ENCODE data around the gene GUCY1A1. TPM values are rescaled to one million over a fixed set of nuclear protein-coding genes. Genes with fewer than 3 reads are reported as not detected.

Gene GUCY1A1
- total RNA-seq, 1 experiment from 2014 or later, result 25.7 TPM

DNA sequence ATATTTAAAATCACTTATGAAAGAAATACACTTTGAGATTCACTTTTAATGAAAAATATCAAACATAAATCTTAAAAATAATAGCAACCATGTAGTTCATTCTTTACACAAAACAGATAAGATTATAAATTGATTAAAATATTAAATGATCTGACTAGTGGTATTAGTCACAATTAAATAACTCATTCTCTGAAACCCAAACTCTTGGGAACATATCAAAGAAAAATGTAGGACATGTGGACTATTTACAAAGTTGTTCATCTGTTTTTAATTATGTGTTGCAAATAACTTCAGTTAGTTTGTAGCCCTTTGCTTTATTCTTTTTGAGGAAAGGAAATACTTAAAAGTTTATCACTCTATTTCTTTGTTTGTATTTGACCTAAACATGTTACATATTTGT, 9.5 kb upstream of the GUCY1A1 start:
- in situ Hi-C loops (cut with HindIII; ENCODE audit: low sequenced_read_pairs), result no loop called here
- no peak for DNase-seq (ENCODE audit: low spot score)

DNA sequence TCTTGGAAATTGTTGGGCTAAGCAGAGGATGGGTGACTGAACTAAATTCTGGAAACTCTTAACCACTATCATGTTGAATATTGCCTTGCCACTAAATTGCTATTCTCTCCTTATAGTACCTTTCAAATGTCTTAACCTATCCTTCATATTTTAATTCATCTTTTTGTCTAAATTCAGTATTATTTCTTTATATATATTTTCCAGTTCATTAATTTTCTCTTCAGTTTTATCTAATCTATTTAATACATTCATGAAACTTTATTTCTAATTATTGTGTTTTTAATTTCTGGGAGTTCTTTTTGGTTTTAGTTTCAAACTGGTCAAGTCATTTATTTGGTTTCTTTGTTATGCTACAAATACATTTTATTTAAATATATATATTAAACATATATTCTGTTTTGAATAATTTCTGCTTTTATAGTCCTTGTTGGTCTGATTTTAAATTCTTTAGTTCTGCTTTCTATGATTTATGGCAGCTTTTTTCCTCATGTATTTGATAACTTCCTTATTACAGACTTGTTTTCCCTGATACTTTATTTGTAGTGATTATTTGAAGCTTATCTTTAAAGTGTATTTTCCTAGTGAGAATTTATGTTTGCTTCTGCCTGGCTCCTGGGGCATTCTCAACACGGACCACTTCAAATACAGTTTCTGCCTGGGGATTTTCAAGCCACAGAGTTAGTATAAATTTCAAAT, 8.5 kb upstream of the GUCY1A1 start:
- DNase-seq (ENCODE audit: low spot score), result no peak
- in situ Hi-C loops (cut with HindIII; ENCODE audit: low sequenced_read_pairs), result no loop called here

DNA sequence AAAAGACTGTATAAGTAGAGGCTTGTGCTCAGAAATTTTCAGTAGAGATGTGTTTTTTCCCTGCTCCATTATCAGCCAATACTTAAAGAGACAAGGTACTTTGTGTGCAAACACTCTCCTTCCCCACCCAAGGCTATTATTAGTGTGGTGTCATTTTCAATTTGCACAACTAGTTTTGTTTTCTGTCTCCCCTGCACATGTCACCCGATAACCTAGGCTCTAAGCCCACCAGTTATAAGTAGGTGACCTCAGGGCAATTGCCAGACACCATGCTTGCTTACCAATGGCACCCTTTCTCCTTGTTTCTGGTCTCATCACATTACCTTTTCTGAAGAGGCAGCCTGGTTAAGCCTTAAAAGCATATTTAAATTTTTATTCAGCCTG, 8.0 kb upstream of the GUCY1A1 start:
- no peak for DNase-seq (ENCODE audit: low spot score)
- in situ Hi-C loops (cut with HindIII; ENCODE audit: low sequenced_read_pairs), result no loop called here

DNA sequence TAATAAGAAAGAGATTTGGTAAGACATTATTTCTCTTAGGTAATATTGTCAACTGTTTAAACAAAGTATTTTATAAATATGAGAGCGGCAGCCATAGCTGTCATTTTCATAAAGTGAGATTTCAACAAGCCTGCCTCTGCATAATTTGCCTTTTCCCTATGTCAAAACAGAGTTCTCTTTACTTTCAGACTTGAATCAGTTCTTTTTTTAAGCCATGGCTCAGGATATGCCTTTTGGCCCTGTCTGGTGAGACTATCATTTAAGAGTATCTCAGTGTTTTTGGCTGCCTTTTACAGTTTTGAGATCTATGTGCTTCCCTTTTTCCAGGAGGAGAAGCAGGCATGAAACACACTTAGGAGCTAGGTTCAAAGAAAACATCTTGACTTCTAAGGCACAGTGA, 7.5 kb upstream of the GUCY1A1 start:
- in situ Hi-C loops (cut with HindIII; ENCODE audit: low sequenced_read_pairs), result no loop called here
- DNase-seq (ENCODE audit: low spot score), result no peak

DNA sequence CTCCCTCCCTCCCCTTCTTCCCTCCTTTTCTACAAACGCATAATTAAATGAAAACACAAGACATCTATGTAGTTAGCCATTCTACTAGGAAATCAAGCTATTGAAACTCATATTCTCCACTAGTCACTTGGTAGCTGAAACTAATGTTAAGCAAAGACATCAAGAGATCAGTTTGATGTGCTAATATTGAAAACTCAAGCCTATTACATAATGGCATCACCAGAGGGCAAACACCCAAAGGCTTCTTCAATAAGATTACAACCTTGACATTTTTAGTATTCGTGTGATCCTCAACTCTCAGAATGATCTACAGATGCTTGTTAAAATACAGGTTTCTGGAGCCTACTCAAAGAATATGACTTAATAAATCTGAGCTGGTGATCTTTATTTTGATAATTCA, 6.2 kb upstream of the GUCY1A1 start:
- in situ Hi-C loops (cut with HindIII; ENCODE audit: low sequenced_read_pairs), result no loop called here
- DNase-seq (ENCODE audit: low spot score), result no peak

DNA sequence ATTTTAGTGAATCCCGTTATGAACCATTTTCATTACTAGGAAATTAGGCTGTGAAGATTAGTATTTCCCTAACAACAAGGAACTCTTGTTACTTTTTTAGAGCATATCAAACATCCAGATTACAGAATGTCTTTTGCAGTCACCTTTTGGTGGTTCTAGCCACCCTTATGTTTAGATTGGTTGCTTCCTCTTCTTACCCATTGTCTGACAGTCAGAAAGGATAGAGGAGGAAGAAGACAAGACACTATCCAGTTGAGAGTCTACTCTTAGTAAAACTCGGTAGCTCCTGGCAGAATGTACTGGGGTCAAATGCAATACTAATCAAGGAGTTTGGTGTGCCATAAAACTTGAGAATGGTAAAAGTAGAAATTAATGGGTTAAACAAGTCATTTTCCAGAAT, 1.6 kb upstream of the GUCY1A1 start:
- DNase-seq (ENCODE audit: low spot score), result no peak
- in situ Hi-C loops (cut with HindIII; ENCODE audit: low sequenced_read_pairs), result no loop called here

DNA sequence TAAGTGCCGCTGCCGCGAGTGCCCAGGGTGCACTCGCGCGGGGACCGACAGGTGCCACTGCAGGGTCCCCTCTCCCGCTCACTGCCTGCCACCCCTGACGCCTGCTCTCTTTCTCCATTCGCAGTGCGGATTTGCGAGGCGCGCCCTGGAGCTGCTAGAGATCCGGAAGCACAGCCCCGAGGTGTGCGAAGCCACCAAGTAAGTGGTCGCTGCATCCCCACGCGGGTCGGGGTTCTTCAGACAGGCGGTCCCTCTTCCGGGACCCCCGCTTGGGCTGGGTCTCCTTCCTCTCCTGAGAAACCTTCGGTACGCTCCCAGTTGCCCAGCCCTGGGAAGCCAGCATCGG, 547 bp downstream of the GUCY1A1 start:
- in situ Hi-C loops (cut with HindIII; ENCODE audit: low sequenced_read_pairs), result no loop called here

DNA sequence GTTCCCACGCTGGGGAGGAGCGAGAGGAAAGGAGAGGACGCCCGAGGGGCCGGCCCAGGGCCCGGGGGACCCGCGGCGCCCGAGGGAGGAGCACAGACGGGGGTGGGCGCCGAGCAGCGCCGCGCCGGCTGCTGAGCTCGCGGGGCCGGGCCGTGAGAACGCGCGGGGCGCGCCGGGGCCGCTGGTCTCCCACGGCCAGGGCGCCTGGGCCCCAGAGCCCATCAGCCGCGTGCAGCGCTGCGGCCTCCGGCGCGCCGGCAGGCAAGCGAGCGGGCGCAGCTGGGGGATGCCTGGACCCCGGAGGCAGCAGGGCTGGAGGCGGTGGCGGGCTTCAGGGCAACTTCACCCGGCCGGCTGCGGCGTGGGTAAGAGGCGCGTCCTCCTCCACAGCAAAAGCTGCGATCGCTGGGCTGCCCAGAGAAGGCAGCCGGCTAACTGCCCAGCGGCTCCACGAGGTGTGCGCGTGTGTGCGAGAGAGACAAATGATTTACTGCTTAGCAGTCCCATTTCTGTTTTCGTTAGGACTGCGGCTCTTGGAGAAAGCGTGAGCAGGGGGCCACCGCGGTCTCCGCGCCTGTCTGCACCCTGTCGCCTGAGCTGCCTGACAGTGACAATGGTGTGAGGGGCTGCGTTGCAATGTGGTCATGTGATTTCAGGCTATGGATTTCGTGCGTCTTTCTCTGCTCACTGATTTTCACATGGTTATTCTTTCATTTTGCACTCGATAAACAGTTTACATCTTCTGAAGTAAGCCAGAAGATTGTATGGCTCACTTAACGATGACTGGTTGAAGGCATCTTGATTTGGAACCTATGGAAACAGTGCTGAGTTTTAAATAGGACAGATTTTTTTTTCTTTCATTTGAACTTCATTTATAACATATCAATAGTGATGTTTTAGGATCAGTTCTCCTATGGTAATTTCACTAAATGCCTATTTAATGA, 1.2 kb downstream of the GUCY1A1 start:
- DNase-seq (ENCODE audit: low spot score), result no peak
- in situ Hi-C loops (cut with HindIII; ENCODE audit: low sequenced_read_pairs), result no loop called here

More for the DNA sequence above, 547 bp downstream of the GUCY1A1 start:
- DNase-seq (ENCODE audit: low spot score), result no peak

DNA sequence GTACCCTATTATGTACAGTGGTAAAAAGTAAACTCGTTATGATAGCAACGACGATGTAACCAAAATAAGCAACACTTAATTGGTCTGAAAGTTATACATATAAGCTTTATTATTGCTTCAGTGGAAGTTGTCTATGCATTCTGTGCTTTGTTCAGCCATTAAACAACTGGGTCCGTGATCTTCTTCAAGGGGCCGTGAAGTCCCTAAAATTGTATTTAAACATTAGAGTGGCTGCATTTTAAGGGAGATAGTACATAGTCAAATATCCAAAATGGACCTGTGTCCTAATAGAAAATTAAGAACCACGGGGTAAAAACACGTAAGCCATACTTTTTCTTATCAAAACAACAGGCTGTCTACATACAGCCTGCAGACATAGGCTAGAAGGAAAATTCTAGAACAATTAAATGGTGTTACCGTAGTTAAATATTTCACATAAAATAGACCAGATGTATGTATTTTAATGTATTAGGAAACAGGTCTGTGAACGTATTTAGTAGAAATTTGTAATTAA, 2.1 kb downstream of the GUCY1A1 start:
- DNase-seq (ENCODE audit: low spot score), result no peak
- in situ Hi-C loops (cut with HindIII; ENCODE audit: low sequenced_read_pairs), result no loop called here

DNA sequence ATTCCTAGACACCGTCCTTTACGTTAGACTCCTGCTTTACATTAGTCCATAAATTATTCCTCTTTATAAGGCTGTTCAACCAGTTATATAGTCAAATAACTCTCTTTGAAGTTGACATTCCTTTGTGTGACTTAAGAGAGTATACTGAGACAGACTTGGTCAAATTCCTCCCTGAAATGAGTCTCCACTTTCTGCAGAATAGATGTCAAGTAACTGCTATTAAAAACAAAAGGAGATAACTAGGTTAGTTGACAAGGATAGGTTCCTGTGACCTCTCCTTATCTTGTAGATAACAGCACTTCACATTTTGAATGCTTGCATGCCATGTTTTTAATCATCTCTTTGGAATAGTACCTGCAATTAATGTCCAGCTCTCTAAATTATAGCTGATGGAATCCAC, 5.7 kb downstream of the GUCY1A1 start:
- in situ Hi-C loops (cut with HindIII; ENCODE audit: low sequenced_read_pairs), result no loop called here

DNA sequence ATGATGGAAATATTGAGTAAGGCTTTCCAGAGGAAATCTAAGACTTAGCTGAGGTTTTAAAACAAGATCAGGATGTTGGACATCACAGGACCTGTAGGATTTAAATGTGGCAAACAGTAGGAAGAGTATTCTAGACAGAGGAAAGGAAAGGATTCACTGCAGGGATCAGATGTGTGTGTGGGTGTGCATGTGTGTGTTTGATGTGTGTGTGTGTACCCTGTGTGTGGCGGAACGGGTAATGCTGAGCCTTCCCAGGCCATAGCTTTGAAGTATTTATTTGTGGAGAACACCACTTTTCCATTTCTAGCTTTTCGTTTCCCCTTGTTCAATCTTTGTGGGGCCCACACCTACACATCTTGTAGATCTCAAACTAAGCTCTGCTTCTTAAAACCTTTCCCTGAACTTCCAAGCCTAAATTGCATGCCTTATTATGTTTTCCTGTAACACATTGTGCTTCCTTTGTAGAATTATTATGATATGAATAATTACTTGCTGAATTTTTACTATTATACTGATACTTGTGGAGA, 6.9 kb downstream of the GUCY1A1 start:
- in situ Hi-C loops (cut with HindIII; ENCODE audit: low sequenced_read_pairs), result no loop called here

More for the DNA sequence above, 5.7 kb downstream of the GUCY1A1 start:
- no peak for DNase-seq (ENCODE audit: low spot score)

DNA sequence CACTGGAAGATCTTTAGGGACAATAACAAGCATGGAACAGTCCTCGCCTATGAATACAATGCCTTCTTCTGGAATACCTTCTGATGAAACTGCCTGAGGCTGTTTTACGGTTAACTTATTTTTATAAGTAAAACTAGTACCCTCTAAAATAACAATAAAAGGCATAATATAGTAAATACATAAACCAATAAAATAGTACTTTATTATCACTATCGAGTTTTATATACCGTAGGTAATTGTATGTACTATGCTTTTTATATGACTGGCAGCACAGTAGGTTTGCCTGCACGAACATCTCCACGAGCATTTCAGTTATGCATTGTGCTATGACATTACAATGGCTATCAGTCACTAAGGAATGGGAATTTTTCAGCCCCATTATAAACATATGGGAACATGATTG, 8.0 kb downstream of the GUCY1A1 start:
- in situ Hi-C loops (cut with HindIII; ENCODE audit: low sequenced_read_pairs), result no loop called here

More for the DNA sequence above, 6.9 kb downstream of the GUCY1A1 start:
- no peak for DNase-seq (ENCODE audit: low spot score)

DNA sequence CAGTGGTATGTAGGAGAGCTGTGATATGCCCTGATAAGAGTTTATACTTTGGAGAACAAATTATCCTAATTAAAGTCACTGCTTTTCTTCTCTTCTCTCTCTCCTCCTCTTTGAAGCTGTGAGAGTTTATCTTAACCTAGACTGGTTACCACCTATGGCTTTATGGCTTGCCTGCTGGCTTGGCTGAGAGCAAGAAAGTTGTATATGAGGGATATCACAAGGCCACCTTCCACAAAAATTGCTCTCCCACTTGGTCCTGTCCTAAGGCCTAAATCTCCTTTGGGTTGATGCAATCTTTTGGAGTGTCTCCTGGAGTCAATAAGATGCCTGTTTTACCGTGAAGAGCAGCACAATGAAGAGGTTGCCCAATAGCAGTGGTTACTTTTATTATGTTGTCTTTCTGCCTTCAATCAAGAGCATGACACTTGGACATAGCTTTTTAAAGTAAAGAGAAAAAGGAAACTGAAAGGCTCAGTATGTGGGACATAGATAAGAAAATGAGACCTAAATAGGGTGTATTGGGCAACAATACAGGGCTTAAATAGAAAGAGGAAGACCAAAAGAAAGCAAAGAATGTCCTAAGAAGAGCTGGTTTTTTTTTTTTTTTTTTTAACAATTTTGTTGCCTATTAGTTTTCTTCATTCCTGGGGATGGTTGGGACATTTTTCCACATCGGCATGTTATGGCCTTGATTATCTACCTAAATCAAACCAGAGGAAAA, 9.2 kb downstream of the GUCY1A1 start:
- in situ Hi-C loops (cut with HindIII; ENCODE audit: low sequenced_read_pairs), result no loop called here
- no peak for DNase-seq (ENCODE audit: low spot score)

More for the DNA sequence above, 8.0 kb downstream of the GUCY1A1 start:
- DNase-seq (ENCODE audit: low spot score), result no peak

DNA sequence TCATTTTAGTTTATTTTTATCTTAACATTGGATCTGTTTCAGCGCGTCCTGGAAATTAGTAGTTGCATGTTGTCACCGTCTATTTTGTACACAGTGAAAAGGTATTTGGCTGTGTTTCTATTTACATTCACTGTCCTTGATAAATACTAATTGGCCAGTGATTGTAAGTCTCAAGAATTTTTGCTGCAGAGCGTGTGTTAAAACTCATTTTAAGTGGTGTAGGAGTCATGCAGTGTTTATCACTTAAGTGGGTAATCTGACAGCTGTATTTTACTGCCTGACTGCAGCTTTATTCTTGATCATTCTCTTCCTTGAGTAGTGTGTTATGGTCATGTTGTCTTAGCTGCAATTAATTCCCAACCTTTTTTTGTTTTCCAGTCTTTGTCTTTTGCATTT, 9.8 kb downstream of the GUCY1A1 start:
- no peak for DNase-seq (ENCODE audit: low spot score)
- in situ Hi-C loops (cut with HindIII; ENCODE audit: low sequenced_read_pairs), result no loop called here

DNA sequence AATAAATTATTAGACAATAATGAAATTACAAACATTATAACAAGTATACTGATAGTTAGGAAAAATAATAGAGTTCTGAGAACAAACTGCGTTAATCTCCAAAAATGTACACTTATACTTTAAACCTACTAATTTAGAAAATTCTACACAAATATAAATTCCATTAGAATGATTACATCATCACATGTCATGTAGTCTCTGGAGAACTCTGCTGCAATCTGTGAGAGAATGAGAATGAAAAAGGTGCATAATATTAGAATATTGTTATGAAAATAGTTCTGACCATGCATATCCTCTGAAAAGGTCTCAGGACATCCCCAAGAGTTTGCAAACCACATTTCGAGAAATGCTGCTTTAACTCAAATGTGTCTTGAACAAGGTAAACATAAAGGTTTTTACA, 11.4 kb downstream of the GUCY1A1 start:
- in situ Hi-C loops (cut with HindIII; ENCODE audit: low sequenced_read_pairs), result no loop called here

DNA sequence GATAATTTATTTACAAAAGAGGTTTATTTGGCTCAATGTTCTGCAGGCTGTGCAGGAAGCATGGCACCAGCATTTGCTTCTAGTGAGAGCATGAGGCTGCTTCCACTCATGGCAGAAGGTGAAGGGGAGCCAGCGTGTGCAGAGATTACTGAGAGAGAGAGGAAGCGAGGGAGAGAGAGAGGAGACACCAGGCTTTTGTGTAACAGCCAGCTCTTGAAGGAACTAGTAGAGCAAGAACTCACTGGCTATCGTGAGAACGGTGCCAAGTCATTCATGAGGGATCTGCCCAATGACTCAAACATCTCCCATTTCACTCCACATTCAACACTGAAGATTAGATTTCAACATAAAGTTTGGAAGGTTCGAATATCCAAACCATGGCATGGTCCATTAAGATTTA, 12.7 kb downstream of the GUCY1A1 start:
- in situ Hi-C loops (cut with HindIII; ENCODE audit: low sequenced_read_pairs), result no loop called here
- DNase-seq (ENCODE audit: low spot score), result no peak

More for the DNA sequence above, 11.4 kb downstream of the GUCY1A1 start:
- DNase-seq (ENCODE audit: low spot score), result no peak

DNA sequence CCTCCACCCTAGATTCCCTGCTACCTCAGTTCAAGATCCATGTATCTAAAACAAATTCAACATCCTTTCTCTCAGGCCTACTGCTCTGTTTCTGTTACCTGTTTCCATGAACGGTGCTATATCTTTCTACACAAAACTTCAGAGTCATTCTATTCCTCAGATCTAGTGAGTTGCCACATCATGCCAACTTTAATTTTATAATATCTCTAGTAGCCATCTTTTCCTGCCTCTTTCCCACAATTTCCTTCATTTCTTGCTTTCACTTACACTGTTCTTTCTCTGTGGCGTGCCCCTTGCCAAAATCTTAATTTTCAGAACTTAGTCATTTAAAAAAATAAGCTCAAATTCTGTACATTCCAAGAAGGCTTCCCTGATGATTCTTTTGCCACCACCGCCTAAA, 15.2 kb downstream of the GUCY1A1 start:
- DNase-seq (ENCODE audit: low spot score), result no peak
- in situ Hi-C loops (cut with HindIII; ENCODE audit: low sequenced_read_pairs), result no loop called here

DNA sequence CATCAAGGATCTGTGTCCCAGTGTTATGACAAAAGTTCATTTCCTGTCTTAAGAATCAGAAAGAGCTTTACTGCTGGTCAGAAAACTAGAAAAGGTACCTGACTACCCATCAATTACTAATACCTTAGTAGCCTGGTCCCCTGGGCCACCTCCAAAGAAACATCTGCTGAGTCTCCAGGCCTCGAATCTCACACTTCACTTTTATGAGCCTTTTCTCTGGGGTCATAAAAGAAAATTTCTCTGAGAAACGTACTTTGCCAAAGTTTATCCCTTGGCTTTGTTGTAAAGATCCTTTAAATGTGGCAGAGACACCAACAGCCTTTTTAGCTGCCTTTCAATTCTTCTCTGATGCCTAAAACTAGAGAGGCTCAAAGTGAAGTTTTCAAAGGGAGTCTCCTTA, 17.8 kb downstream of the GUCY1A1 start:
- DNase-seq (ENCODE audit: low spot score), result no peak
- in situ Hi-C loops (cut with HindIII; ENCODE audit: low sequenced_read_pairs), result no loop called here

DNA sequence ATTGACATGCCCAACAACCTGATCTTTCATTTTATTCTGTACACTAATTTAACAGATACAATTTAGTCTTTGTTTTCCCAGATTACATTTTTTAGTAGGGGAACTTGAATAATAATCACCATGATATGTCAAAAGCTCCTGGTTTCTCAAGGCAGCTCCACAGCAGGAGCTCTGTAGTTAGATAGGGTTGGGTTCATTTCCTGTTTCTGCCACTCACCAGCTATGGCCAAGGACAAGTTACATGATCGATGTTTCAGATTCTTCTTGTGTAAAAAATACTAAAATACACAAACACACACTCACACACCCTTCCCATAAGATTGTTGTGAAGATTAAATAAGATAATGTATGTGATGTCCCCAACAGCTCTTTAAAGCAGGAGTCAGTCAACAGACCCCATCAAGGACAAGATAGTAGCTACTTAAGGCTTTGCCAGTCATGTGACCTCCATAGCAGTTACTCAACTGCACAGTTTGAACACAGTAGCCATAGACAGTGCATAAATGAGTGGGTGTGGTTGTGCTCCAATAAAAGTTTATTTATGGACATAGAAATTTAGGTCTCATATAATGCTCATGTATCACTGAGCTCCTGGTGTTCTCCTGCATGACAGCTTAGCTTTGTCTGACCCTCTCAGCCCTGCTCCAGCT, 18.4 kb downstream of the GUCY1A1 start:
- in situ Hi-C loops (cut with HindIII; ENCODE audit: low sequenced_read_pairs), result no loop called here
- DNase-seq (ENCODE audit: low spot score), result no peak
